HepG2 (cell line): ENCODE results near the gene SLC38A2. TPM values are rescaled to one million over a fixed set of nuclear protein-coding genes. Genes with fewer than 3 reads are reported as not detected.

ENCODE experiments used
- CREB3 ChIP-seq: sonication (generic); formaldehyde crosslinking; IDR thresholded peaks from 2 replicates; pipeline ENCODE4 v1.5.0; 2020; ENCODE audit warnings: missing genetic modification reagents
- FOXO1 ChIP-seq: sonication (generic); formaldehyde crosslinking; IDR thresholded peaks from 2 replicates; pipeline ENCODE4 v1.4.0; 2020; ENCODE audit warnings: missing genetic modification reagents
- HNRNPLL ChIP-seq: fragments of 200-400 bp; formaldehyde crosslinking; IDR thresholded peaks from 2 replicates; pipeline ENCODE4 v1.6.1; 2017; ENCODE audit warnings: mild to moderate bottlenecking, low read depth, low read length; ENCODE audit not compliant: poor library complexity, severe bottlenecking
- IKZF5 ChIP-seq: IDR thresholded peaks from 2 replicates; pipeline ENCODE4 v1.6.1; 2018; ENCODE audit warnings: missing genetic modification reagents, mild to moderate bottlenecking, missing compliant biosample characterization
- MLXIP ChIP-seq: sonication (generic); formaldehyde crosslinking; IDR thresholded peaks from 2 replicates; pipeline ENCODE4 v1.9.0; 2021; ENCODE audit warnings: missing genetic modification reagents, borderline replicate concordance
- NFKBIZ ChIP-seq: IDR thresholded peaks from 2 replicates; pipeline ENCODE4 v1.6.1; 2018; ENCODE audit warnings: missing genetic modification reagents, missing compliant biosample characterization
- POGK ChIP-seq: sonication (generic); formaldehyde crosslinking; conservative IDR thresholded peaks from 2 replicates; pipeline ENCODE4 v1.8.0; 2022; ENCODE audit warnings: mild to moderate bottlenecking, moderate library complexity, missing genetic modification reagents
- PPARG ChIP-seq: conservative IDR thresholded peaks from 2 replicates; pipeline ENCODE4 v1.6.1; 2016; ENCODE audit warnings: missing biosample characterization, missing genetic modification reagents
- RFXAP ChIP-seq: sonication (generic); formaldehyde crosslinking; IDR thresholded peaks from 2 replicates; pipeline ENCODE4 v1.4.0; 2020; ENCODE audit warnings: missing genetic modification reagents, borderline replicate concordance
- SIN3A ChIP-seq: IDR thresholded peaks from 2 replicates; pipeline ENCODE4 v1.6.1; 2011; ENCODE audit warnings: low read depth, mild to moderate bottlenecking, control low read depth, low read length, borderline replicate concordance
- SMARCE1 ChIP-seq: fragments of 450-650 bp; IDR thresholded peaks from 2 replicates; pipeline ENCODE4 v1.6.1; 2017; ENCODE audit warnings: borderline replicate concordance
- TBL1XR1 ChIP-seq: fragments of 150-350 bp; IDR thresholded peaks from 2 replicates; pipeline ENCODE4 v1.6.1; 2014; ENCODE audit warnings: borderline replicate concordance, low read length; ENCODE audit not compliant: partially characterized antibody
- ZBTB38 ChIP-seq: sonication (generic); formaldehyde crosslinking; IDR thresholded peaks from 2 replicates; pipeline ENCODE4 v1.5.1; 2020; ENCODE audit warnings: mild to moderate bottlenecking, missing genetic modification reagents
- ZNF180 ChIP-seq: sonication (generic); formaldehyde crosslinking; IDR thresholded peaks from 2 replicates; pipeline ENCODE4 v1.4.0; 2020; ENCODE audit warnings: low read depth, missing genetic modification reagents, borderline replicate concordance
- ZNF557 ChIP-seq: sonication (generic); formaldehyde crosslinking; IDR thresholded peaks from 2 replicates; pipeline ENCODE4 v1.4.0; 2020; ENCODE audit warnings: missing genetic modification reagents
- ZNF724P ChIP-seq: sonication (generic); formaldehyde crosslinking; IDR thresholded peaks from 2 replicates; pipeline ENCODE4 v1.8.0; 2022; ENCODE audit warnings: missing genetic modification reagents, borderline replicate concordance
- ZNF768 ChIP-seq: sonication (generic); formaldehyde crosslinking; IDR thresholded peaks from 2 replicates; pipeline ENCODE4 v1.4.0; 2020; ENCODE audit warnings: missing genetic modification reagents
- polyA plus RNA-seq, 8 experiments: library from polyadenylated mRNA; depleted of rRNA in 3 of 8; stranded (reverse) in 7 of 8; unstranded in 1 of 8; fragments of >200 nt; fragmentation: Illumina TruSeq in 4 of 8; extraction: Trizol in 4 of 8; gene quantifications; 2 replicates each; pipeline versions ENCODE4 v1.2.1 to v1.2.3, GENCODE V29; 2011 to 2016; ENCODE audit warnings: low read depth in 4 of 8, missing spikeins in 1 of 8, mixed read lengths in 1 of 8; ENCODE audit not compliant: insufficient read depth in 1 of 8
- total RNA-seq, 5 experiments: library from RNA; depleted of rRNA; stranded (reverse); fragments of >200 nt; fragmentation: Illumina TruSeq; extraction: Trizol; gene quantifications; 2 replicates each; pipeline ENCODE4 v1.2.3, GENCODE V29; 2016; ENCODE audit warnings: low read depth in 1 of 5
- TF ChIP-seq, protein P1 (sequence below): sonication (generic); formaldehyde crosslinking; IDR thresholded peaks from 2 replicates; pipeline ENCODE4 v1.4.0; 2020; ENCODE audit warnings: missing genetic modification reagents, borderline replicate concordance
- TF ChIP-seq, protein P2 (sequence below): sonication (generic); formaldehyde crosslinking; IDR thresholded peaks from 2 replicates; pipeline ENCODE4 v1.5.0; 2020; ENCODE audit warnings: missing genetic modification reagents

Gene SLC38A2
- total and polyA plus RNA-seq, 2 of the 13 experiments (the other 11 are each of a cell fraction or from before 2014, with no cell fraction given): 368 to 880 TPM

DNA sequence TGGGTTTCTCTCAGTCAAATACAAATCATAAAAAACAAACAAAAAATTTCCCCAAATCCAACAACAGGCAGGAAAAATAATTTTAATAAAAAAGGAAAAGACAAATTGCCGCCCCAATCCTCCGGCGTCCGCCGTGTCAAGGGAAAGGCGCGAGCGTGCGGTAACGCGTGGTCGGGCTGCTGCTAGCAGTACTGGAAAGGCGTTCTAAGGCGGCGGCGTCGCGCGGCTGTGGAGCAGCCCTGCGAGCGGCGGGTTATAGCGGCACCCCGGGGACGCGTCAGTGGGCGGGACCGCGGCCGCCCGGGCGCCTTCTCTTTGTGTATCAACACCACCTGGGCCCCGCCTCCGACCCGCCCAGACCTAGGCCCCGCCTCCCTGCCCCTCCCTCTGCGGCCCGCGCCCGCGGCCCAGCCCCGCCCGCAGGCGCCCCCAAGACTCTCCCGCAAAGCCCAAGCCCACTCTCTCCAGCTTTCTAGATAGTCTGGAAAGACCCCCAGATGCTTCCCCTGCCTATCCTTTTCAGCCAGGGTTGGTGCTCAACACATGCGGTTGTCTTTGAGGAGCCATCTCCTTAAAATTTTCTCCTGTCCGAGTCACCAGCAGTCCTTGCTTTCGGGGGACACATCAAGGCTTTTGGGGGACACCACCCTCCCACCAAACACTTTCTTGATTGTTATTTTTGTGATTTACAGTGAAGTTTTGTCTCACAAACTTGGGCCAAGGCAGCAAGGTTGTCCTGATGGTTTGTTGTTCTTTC lies at the start of gene SLC38A2 (continued):
- TF ChIP-seq IKZF5 (peak; percentile 96), TBL1XR1 (peak; percentile 51), ZNF180 (CRISPR knock-in tag) (peak; percentile 95), MLXIP (peak; percentile 79; the same call in 1 of the 2 replicates), SIN3A (peak; percentile 96), SMARCE1 (no peak), ZNF557 (CRISPR knock-in tag) (peak; percentile 94), NFKBIZ (CRISPR knock-in tag) (no peak), PPARG (CRISPR knock-in tag) (peak; percentile 44; the same call in 1 of the 2 replicates), ZBTB38 (CRISPR knock-in tag) (peak; percentile 83; the same call in 1 of the 2 replicates), POGK (peak; percentile 94), ZNF724P (0 out of 2 replicates have a peak, but pooled peaks have one; percentile 49), CREB3 (0 out of 2 replicates have a peak, but pooled peaks have one; percentile 58), HNRNPLL (peak; percentile 62), ZNF768 (CRISPR knock-in tag) (peak; percentile 78; the same call in 1 of the 2 replicates), FOXO1 (CRISPR knock-in tag) (peak; percentile 69), RFXAP (CRISPR knock-in tag) (peak; percentile 88)
- TF ChIP-seq, protein P1, sequence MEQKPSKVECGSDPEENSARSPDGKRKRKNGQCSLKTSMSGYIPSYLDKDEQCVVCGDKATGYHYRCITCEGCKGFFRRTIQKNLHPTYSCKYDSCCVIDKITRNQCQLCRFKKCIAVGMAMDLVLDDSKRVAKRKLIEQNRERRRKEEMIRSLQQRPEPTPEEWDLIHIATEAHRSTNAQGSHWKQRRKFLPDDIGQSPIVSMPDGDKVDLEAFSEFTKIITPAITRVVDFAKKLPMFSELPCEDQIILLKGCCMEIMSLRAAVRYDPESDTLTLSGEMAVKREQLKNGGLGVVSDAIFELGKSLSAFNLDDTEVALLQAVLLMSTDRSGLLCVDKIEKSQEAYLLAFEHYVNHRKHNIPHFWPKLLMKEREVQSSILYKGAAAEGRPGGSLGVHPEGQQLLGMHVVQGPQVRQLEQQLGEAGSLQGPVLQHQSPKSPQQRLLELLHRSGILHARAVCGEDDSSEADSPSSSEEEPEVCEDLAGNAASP (CRISPR knock-in tag): peak; percentile 58; the same call in 1 of the 2 replicates
- TF ChIP-seq, protein P2, sequence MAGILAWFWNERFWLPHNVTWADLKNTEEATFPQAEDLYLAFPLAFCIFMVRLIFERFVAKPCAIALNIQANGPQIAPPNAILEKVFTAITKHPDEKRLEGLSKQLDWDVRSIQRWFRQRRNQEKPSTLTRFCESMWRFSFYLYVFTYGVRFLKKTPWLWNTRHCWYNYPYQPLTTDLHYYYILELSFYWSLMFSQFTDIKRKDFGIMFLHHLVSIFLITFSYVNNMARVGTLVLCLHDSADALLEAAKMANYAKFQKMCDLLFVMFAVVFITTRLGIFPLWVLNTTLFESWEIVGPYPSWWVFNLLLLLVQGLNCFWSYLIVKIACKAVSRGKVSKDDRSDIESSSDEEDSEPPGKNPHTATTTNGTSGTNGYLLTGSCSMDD (CRISPR knock-in tag): 0 out of 2 replicates have a peak, but pooled peaks have one; percentile 29
